ENCODE results near the gene TMC2. TPM values are rescaled to one million over a fixed set of nuclear protein-coding genes. Genes with fewer than 3 reads are reported as not detected.
A peak's percentile ranks its signal among the peaks of the same experiment; 100 is the strongest.

The TMC2 gene
- polyA plus RNA-seq, 1 of the 3 experiments (the other 2 are of a cell fraction) = not detected

GRCh38 chr20:2655331-2656116, 119.2 kb downstream of the TMC2 start:
- Histone ChIP-seq H4K20me1 (ENCODE audit: insufficient read depth) (peaks cover 45% of the 10 kb centered on the region), H2AFZ (ENCODE audit: low read depth) (no peak overlapping the region), H3K9me2 (no peaks in the 10 kb centered on the region), H3K4me1 (ENCODE audit: control insufficient read depth in 1 of 2, insufficient read depth in 2 of 2, low read depth in 1 of 2, low read length in 1 of 2) (peaks cover 6 to 18% of the 10 kb centered on the region in 2 experiments; a peak in 3 of 4 replicates), H3K79me2 (ENCODE audit: insufficient read depth) (peaks cover 52% of the 10 kb centered on the region), H3K4me3 (ENCODE audit: low read depth in 2 of 2, low read length in 1 of 2) (no peak overlapping the region), H3K9me3 (no peaks in the 10 kb centered on the region), H3K9ac (0 out of 2 replicates have a peak overlapping the region, but pooled peaks have one; percentile 97), H3K4me2 (no peak overlapping the region), H3K27me3 (ENCODE audit: insufficient read depth) (no peaks in the 10 kb centered on the region), H3K27ac (ENCODE audit: low read depth in 2 of 2, low read length in 1 of 2) (no peak overlapping the region), H3F3A (replicated peaks; ENCODE audit: insufficient read depth) (peaks cover 51% of the 10 kb centered on the region), H3K36me3 (replicated peaks in 1 of 2; ENCODE audit: control insufficient read depth in 1 of 2, insufficient read depth in 2 of 2, low read length in 1 of 2) (peaks cover 44 to 65% of the 10 kb centered on the region in 2 experiments)
- POLR2A ChIA-PET = interaction anchor here (2.2 kb wide), 1 partner anchor 9 kb away, joined by 8 read pairs; the partner anchor contains the start of gene IDH3B
- no peak for DNase-seq
- 95% methylated on average over 15 of the region's 17 CpGs for WGBS (ENCODE audit: low lambda C conversion rate)
- no peak for TF ChIP-seq TEAD4 (IDR thresholded peaks at IDR 0.05; ENCODE audit: borderline replicate concordance, insufficient read depth)
- no peak for TF ChIP-seq FOSL2 (IDR thresholded peaks at IDR 0.05; ENCODE audit: borderline replicate concordance, low read depth)
- TF ChIP-seq POLR2AphosphoS5 (IDR thresholded peaks at IDR 0.05; ENCODE audit: low read depth, low read length) = no peak
- TF ChIP-seq CTCF (IDR thresholded peaks at IDR 0.05) = no peak
- no peak for TF ChIP-seq YY1 (IDR thresholded peaks at IDR 0.05; ENCODE audit: low read depth)
- no peak for TF ChIP-seq MXI1 (IDR thresholded peaks at IDR 0.05; ENCODE audit: low read depth, low read length)
- no peak for TF ChIP-seq REST (IDR thresholded peaks at IDR 0.05; ENCODE audit: low read depth, low read length)
- no peak for TF ChIP-seq SIN3A (IDR thresholded peaks at IDR 0.05; ENCODE audit: borderline replicate concordance, low read depth, low read length)
- TF ChIP-seq RCOR1 (IDR thresholded peaks at IDR 0.05; ENCODE audit: low read length) = no peak
- no peak for TF ChIP-seq MEF2A (IDR thresholded peaks at IDR 0.05; ENCODE audit: borderline replicate concordance, low read depth)
- TF ChIP-seq TAF1 (IDR thresholded peaks at IDR 0.05; ENCODE audit: borderline replicate concordance, low read depth, low read length) = no peak
- CTCF ChIA-PET = interaction anchor here (1.3 to 10.6 kb wide), 2 partner anchors 9 to 133 kb away, joined by 4 to 133 read pairs; no protein-coding TSS in a partner anchor
